Gastrocnemius medialis (tissue), 4 donors: Measurements from ENCODE around the gene COL4A3.

Experiments
- POLR2A ChIP-seq, 2 donors: fragments of 450-650 bp; IDR thresholded peaks; one replicate each; pipeline ENCODE4 v1.6.1; 2017; ENCODE audit warnings: antibody characterized with exemption in 2 of 2, mild to moderate bottlenecking in 2 of 2, moderate library complexity in 2 of 2
- TF ChIP-seq, protein P1 (sequence below), 5 experiments: fragments of 450-650 bp in 3 of 5; fragments of 200-600 bp in 2 of 5; sonication (generic) in 2 of 5; IDR thresholded peaks in 4 of 5; conservative IDR thresholded peaks in 1 of 5; 1 replicate in 4 of 5; 2 replicates in 1 of 5; pipeline ENCODE4 v1.5.1; 2016 to 2019; ENCODE audit warnings: antibody characterized with exemption in 5 of 5, mild to moderate bottlenecking in 3 of 5, moderate library complexity in 3 of 5

DNA sequence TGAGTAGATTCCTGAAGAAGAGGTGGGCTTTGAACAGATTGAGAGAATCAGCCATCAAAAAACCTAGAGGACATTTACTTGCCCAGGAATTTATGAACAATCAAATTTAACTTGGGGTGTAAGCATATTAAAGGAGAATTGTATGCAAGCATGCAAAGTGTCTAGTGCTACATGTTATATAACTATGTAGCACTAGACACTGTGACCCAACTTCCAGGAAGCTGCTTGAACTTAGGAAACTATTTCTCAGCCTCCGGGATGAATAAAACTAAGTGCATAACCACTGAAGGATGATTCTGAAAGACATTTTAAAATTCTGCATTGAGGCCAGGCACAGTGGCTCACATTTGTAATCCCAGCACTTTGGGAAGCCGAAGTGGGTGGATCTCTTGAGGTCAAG lies 173.0 kb downstream of the COL4A3 start:
- TF ChIP-seq, protein P1, sequence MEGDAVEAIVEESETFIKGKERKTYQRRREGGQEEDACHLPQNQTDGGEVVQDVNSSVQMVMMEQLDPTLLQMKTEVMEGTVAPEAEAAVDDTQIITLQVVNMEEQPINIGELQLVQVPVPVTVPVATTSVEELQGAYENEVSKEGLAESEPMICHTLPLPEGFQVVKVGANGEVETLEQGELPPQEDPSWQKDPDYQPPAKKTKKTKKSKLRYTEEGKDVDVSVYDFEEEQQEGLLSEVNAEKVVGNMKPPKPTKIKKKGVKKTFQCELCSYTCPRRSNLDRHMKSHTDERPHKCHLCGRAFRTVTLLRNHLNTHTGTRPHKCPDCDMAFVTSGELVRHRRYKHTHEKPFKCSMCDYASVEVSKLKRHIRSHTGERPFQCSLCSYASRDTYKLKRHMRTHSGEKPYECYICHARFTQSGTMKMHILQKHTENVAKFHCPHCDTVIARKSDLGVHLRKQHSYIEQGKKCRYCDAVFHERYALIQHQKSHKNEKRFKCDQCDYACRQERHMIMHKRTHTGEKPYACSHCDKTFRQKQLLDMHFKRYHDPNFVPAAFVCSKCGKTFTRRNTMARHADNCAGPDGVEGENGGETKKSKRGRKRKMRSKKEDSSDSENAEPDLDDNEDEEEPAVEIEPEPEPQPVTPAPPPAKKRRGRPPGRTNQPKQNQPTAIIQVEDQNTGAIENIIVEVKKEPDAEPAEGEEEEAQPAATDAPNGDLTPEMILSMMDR (IDR thresholded peaks at IDR 0.05 in 4 of 5, conservative IDR thresholded peaks at IDR 0.05 in 1 of 5): no peak
- no peak for TF ChIP-seq POLR2A (IDR thresholded peaks at IDR 0.05)
